Osteoblast (primary cell): ENCODE data around the gene ZNF524. TPM values are rescaled to one million over a fixed set of nuclear protein-coding genes. Genes with fewer than 3 reads are reported as not detected.
A peak's percentile ranks its signal among the peaks of the same experiment; 100 is the strongest.

ENCODE experiments used
- DNase-seq: peaks from one replicate; pipeline ENCODE4 v3.0.0; 2011; ENCODE audit warnings: low spot score, mixed read lengths; ENCODE audit not compliant: insufficient read length; ENCODE audit errors: missing footprints
- H2AFZ ChIP-seq: 2 replicates; pipeline ENCODE4 v1.6.0; 2011; ENCODE audit warnings: mild to moderate bottlenecking, low read length
- H3K27ac ChIP-seq: 2 replicates; pipeline ENCODE4 v1.5.1; 2011; ENCODE audit warnings: mild to moderate bottlenecking, low read depth, low read length, moderate library complexity
- H3K27me3 ChIP-seq: 2 replicates; pipeline ENCODE4 v1.6.0; 2012; ENCODE audit warnings: mild to moderate bottlenecking, control low read depth, inconsistent platforms, low read length, moderate library complexity; ENCODE audit not compliant: insufficient read depth
- H3K36me3 ChIP-seq: 2 replicates; pipeline ENCODE4 v1.5.1; 2011; ENCODE audit warnings: mild to moderate bottlenecking, low read length, control low read depth, moderate library complexity; ENCODE audit not compliant: insufficient read depth
- H3K4me1 ChIP-seq: 2 replicates; pipeline ENCODE4 v1.5.1; 2011; ENCODE audit warnings: mild to moderate bottlenecking, low read length, control low read depth, moderate library complexity; ENCODE audit not compliant: insufficient read depth
- H3K4me2 ChIP-seq: 2 replicates; pipeline ENCODE4 v1.6.0; 2011; ENCODE audit warnings: mild to moderate bottlenecking, low read length; ENCODE audit not compliant: insufficient read depth
- H3K4me3 ChIP-seq: fragments of 200-600 bp; sonication (generic); 3 replicates; pipeline ENCODE4 v1.5.1; 2012; ENCODE audit warnings: mild to moderate bottlenecking, low read length, inconsistent platforms; ENCODE audit not compliant: insufficient read depth
- H3K79me2 ChIP-seq: 2 replicates; pipeline ENCODE4 v1.6.0; 2012; ENCODE audit warnings: mild to moderate bottlenecking, low read length, control low read depth, inconsistent platforms; ENCODE audit not compliant: insufficient read depth
- H3K9me3 ChIP-seq: 2 replicates; pipeline ENCODE4 v1.5.1; 2011; ENCODE audit warnings: low read depth, low read length, control low read depth
- H4K20me1 ChIP-seq: 2 replicates; pipeline ENCODE4 v1.6.0; 2012; ENCODE audit warnings: mild to moderate bottlenecking, low read length, control low read depth; ENCODE audit not compliant: insufficient read depth
- CTCF ChIP-seq: IDR thresholded peaks from 2 replicates; pipeline ENCODE4 v1.5.1; 2011; ENCODE audit warnings: mild to moderate bottlenecking, low read depth, low read length, moderate library complexity; ENCODE audit errors: extremely low read depth
- total RNA-seq: library from RNA; depleted of rRNA; stranded (reverse); fragments of >200 nt; gene quantifications from 2 replicates; pipeline ENCODE4 v1.2.3, GENCODE V29; 2012

ZNF524 gene
- total RNA-seq, 1 donor: 11.2 TPM

- Histone ChIP-seq H3K4me3 (peak overlapping the region; percentile 97), H3K27me3 (no peaks in the 10 kb centered on the region), H3K4me2 (peak overlapping the region; percentile 100), H3K9me3 (peaks cover 6% of the 10 kb centered on the region), H3K79me2 (peaks cover 54% of the 10 kb centered on the region), H2AFZ (no peak overlapping the region), H4K20me1 (peaks cover 23% of the 10 kb centered on the region), H3K4me1 (peaks cover 12% of the 10 kb centered on the region), H3K36me3 (peaks cover 11% of the 10 kb centered on the region), H3K27ac (peak overlapping the region; percentile 89)
- no peak for TF ChIP-seq CTCF
- no peak for DNase-seq
These were observed 6.3 kb downstream of the ZNF524 start for GRCh38 chr19:55606471-55606787.

- peaks cover 11% of the 10 kb centered on the region for H3K36me3 ChIP-seq
- H3K4me2 ChIP-seq: peak overlapping the region; percentile 100
- no peaks in the 10 kb centered on the region for H3K27me3 ChIP-seq
- no peak for TF ChIP-seq CTCF
- H4K20me1 ChIP-seq: peaks cover 26% of the 10 kb centered on the region
- no peak overlapping the region for H2AFZ ChIP-seq
- DNase-seq: peak; percentile 11
- peak overlapping the region; percentile 97 for H3K4me3 ChIP-seq
- no peak overlapping the region for H3K27ac ChIP-seq
- peaks cover 6% of the 10 kb centered on the region for H3K9me3 ChIP-seq
- H3K79me2 ChIP-seq: peaks cover 58% of the 10 kb centered on the region
- H3K4me1 ChIP-seq: peaks cover 12% of the 10 kb centered on the region
These were observed 6.7 kb downstream of the ZNF524 start for GRCh38 chr19:55606817-55607216.

GRCh38 chr19:55609326-55609725, 9.2 kb downstream of the ZNF524 start:
- Histone ChIP-seq H3K79me2 (peaks cover 64% of the 10 kb centered on the region), H3K36me3 (peaks cover 11% of the 10 kb centered on the region), H3K27ac (no peak overlapping the region), H2AFZ (no peak overlapping the region), H4K20me1 (peaks cover 34% of the 10 kb centered on the region), H3K4me3 (no peak overlapping the region), H3K9me3 (peaks cover 6% of the 10 kb centered on the region), H3K4me2 (no peak overlapping the region), H3K4me1 (peaks cover 12% of the 10 kb centered on the region), H3K27me3 (no peaks in the 10 kb centered on the region)
- DNase-seq: peak; percentile 43
- no peak for TF ChIP-seq CTCF

GRCh38 chr19:55611300-55611982, 11.4 kb downstream of the ZNF524 start:
- no peak for TF ChIP-seq CTCF
- no peak overlapping the region for H2AFZ ChIP-seq
- peak; percentile 67 for DNase-seq
- no peak overlapping the region for H3K4me3 ChIP-seq
- H4K20me1 ChIP-seq: peaks cover 31% of the 10 kb centered on the region
- H3K36me3 ChIP-seq: peaks cover 15% of the 10 kb centered on the region
- no peak overlapping the region for H3K27ac ChIP-seq
- H3K27me3 ChIP-seq: no peaks in the 10 kb centered on the region
- H3K79me2 ChIP-seq: peaks cover 59% of the 10 kb centered on the region
- H3K9me3 ChIP-seq: peaks cover 6% of the 10 kb centered on the region
- no peak overlapping the region for H3K4me2 ChIP-seq
- peaks cover 6% of the 10 kb centered on the region for H3K4me1 ChIP-seq
